Measurements from ENCODE around the gene FOXC2.

The FOXC2 gene

DNA sequence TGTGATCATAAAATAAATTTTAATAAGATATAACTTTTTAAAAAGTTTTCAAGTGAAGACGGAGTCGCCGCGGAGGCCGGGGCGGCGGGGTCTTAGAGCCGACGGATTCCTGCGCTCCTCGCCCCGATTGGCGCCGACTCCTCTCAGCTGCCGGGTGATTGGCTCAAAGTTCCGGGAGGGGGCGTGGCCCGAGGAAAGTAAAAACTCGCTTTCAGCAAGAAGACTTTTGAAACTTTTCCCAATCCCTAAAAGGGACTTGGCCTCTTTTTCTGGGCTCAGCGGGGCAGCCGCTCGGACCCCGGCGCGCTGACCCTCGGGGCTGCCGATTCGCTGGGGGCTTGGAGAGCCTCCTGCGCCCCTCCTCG is at the start of gene FOXC2:
FOXC2 (plus strand) TSS at position 229 of the 365 bp plus-strand sequence. CDS start 507 bp downstream, outside the sequence.
- peak in 1 of 2 donors; percentile 38 for DNase-seq (ENCODE audit: low read depth in 2 of 2)

DNA sequence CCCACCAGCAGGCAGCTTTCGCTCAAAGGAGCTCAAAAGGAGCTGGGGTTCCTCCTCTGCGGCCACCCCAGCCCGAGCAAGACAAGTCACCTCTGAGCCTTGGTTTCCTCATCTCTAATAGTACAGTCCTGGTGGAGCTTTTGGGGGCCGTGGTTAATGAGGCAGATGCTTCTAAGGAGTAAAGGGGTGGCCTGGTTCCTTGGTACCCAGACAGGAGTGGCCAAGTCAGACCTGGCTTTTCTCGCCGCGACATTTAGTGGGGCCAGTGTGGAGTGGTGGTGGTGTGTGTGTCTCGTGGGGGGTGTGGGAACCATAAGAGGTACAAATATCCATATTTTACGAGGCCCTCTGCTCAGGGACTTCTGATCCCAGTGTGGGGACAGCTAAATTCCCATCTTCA is 49.6 kb upstream of the FOXC2 start:
- DNase-seq (ENCODE audit: low read depth in 2 of 2), result no peak

DNA sequence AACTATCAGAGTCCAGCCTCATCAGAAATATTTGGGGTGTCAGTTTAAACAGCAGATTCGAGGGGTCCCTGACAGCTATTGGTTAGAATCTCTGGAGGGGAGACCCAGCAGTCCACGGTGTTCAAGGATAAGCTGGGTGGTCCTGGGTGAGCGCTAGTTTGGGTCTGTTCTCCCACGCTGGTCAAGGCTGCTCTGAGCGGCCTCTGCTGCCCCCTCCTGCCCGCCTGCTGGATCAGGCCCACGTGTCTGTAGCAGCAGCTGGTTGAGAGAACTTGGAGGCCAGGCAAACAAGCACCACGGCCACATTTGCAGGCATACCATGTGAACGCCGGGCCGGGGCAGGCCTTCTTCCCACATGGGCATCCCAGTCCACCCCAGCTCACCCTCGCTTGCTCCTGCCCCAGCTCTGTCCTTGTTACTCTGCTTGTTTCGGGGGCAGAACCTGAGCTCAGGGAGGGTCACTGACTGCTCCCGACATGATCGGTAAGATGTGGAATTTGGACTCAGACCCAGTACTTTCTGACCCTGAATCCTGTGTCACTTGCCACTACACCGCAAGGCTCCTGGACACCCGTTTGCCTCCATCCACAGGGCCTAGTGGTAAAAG is 48.9 kb upstream of the FOXC2 start:
- no peak for DNase-seq (ENCODE audit: low read depth in 2 of 2)

DNA sequence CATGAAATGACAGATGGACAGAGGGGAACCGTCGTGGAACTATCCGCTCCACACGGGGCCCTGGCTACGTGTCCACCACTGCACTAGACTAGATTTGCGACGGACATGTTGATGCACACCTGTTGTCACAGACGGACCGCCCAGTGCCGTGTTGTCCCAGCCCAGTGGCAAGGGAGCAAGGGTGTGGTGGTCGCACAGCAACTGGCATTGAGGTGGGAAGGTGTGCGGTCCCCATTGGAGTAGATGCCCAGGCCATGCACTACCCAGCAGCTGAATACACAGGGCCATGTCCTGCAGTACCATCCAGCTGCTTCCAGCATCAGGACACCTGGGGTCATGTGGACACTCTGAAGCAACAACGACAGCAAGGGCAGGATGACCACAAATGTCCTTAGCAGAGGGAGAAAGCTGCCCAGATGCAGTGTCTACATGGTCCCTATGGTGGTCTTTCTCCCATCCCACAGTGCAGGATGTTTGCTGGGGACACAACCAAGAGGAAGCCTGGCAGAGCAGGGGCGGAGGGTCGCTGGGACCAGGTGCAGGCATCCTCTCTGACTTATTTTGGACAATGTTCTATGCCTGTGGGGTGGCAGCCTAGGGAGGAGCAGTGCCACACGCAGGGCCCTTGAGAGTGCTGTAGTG is 47.5 kb upstream of the FOXC2 start:
- no peak for DNase-seq (ENCODE audit: low read depth in 2 of 2)

DNA sequence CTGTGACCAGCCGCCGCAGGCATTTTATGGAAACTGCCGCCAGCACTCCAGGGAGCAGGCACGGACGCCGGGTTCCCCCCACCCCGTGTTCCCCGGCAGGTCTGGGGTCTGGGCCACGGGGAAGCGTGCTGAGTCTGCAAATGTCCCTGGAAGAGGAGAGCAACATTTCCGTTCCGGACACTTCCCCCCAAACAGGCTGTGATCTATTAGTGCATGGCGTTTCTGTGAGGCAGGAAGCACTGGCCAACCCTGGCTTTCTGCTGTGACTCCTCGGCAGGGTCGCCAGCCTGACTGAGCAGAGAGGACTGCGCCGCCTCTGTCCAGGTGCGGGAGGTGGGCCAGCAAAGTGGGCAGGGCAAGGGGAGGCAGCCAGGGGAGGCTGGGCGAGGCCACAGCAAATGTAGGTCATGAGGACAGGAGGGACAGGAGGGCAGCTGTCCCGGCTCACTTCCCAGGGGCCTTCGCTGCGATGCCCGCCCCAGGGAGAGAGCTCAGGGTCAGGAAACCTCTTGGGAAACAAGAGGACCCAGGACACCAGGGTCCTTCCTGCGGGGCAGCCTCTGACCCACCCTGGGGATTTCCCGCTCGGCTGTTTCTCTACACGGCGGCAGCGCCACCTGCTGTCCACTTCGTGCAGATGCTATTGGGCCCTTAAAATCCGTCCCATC is 46.8 kb upstream of the FOXC2 start:
- DNase-seq (ENCODE audit: low read depth in 2 of 2), result no peak

DNA sequence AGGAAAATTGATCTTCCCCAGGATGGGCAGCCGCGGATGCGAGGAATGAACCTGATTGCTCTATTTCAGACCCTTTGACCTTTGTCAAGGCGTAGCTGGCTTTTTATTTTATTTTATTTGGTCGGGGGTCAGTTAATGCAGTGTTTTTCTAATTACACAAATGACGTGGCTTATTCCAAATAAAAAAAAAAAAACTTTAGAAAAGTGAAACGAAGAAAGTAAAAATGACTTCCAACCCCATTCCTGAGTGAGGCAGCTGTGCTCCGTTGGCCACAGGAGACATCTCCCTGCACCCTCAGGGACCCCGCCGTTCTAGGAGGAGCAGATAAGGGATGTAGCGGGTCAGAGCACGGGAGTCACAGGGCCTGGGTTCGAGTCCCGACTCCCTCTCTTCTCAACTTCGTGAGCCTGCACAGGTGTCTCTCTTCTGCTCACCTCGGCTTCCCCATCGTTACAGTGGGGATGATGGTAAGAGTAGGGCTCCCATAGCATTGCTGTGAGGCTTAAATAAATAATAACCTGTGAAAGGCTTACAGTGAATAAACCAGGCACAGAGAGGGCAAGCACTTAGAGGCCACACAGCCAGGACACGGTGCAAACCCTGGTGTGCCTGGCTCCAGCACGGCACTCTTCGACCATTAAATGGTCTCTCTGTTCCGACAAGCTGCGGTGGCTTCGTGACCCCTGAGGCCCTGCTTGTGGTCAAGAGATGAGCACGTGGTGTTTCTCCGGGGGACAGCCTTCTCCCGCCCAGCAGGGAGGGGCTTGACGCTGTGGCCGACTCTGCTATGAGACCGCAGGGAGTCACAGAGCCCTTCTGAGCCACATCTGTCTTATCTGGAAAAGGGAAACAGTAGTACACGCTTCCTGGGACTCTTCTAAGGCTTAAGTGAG is 46.1 kb upstream of the FOXC2 start:
- DNase-seq (ENCODE audit: low read depth in 2 of 2), result no peak

DNA sequence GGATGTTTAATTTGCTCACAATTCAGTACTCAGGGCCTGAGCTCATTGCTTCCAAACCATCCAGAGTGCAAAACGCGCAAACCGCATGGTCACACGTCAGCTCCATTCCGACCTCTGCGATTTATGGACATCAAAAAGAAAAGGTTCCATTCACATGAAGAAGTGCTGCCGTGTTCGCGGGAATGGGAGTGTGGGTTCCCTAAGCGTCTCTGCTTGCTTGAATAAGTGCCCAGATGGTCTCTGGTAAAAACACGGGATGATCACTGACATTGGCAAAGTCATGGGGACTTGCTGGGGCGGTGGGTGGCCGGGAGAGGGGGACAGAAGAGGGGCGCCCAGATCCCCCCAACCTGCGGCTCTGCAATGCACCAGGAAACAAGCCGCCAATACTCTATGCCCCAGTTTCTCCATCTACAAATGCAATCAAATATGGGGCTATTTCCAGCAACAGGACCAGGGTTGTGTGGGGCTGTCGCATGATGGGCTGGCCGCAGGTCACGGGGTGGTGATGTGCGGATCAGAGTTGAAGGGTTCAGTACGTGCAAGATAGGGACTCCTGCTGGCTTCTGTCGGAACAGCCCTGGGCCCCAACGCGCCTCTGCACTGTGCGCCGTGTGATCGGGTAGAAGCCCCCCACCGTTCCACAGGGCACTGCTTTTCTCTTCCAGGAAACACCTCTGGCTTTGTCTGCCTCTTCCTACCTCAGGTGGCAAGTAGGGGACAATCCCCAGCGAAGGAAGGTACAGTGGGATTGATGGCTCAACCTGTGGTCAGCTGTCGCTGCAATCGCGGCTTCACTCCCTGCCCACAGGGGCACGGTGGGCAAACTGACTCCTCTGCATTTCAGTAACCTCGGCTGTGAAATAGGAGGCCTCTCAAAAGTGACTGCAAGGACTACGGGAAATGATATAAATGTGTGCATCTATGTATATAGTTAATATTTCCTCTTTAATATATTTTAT is 45.1 kb upstream of the FOXC2 start:
- DNase-seq (ENCODE audit: low read depth in 2 of 2), result no peak

DNA sequence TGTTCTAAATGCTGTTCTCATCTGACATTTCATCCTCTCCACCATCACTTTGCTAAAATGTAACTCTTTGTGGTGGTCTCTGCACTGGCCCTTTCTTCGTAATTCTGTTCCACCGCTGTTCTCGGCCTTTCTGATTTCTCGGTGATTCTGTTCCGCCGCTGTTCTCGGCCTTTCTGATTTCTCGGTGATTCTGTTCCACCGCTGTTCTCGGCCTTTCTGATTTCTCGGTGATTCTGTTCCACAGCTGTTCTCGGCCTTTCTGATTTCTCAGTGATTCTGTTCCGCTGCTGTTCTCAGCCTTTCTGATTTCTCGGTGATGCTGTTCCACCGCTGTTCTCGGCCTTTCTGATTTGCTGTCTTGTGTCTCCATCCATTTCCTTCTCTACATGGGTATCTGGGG is 44.0 kb upstream of the FOXC2 start:
- no peak for DNase-seq (ENCODE audit: low read depth in 2 of 2)

DNA sequence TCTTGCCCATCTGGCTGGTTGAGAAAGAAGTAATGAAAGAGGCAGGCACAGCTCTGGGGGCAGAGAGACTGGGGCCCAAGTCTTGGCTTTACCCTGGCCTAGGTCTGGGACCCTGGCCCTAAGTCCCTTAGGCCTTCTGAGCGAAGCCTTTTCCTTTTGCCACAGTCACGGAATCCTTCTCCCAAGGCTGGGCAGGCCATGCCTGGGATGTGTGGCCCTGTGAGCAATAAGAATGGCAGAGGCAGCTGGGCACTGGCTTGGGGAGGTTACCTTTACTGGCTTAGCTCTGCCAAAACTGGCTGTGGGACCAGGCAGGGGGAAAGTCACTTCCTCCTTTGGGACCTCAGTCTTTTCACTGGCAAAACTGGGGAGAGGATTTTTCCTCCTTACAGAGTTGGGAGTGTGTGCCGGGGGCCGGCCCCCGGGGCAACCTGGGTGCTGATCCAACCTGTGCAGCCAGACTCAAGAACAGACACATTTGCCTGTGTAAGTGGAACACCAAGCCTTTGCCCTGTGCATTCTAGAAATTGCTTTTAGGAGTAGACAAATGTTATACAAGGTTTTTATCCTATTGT is 43.4 kb upstream of the FOXC2 start:
- DNase-seq (ENCODE audit: low read depth in 2 of 2), result no peak

DNA sequence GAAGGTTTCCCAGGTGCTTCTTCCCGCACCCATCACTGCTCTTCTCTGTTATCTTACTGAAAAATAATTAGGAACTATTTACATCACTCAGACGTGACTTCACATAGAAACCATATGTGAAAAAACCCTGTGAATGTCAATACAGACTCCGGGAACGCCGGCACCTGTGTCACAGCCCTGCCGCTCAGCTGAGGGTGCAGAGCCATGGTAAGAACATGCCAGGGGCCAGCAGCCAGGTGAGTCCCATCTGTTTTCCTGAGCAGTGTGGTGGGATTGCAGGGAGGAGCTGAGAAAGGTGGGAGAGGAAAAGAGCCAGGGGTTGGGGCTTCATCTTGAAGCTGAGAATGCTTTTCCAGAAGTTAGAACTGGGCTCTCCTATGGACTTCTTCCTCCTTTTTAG is 42.6 kb upstream of the FOXC2 start:
- no peak for DNase-seq (ENCODE audit: low read depth in 2 of 2)

DNA sequence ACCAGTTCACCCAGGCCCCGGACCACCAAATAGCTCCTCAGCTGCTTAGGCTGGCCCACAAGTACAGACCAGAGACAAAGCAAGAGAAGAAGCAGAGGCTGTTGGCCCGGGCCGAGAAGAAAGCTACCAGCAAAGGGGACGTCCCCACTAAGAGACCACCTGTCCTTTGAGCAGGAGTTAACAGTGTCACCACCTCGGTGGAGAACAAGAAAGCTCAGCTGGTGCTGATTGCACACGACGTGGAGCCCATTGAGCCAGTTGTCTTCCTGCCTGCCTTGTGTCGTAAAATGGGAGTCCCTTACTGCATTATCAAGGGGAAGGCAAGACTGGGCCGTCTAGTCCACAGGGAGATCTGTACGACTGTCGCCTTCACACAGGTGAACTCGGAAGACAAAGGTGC is 40.9 kb upstream of the FOXC2 start:
- no peak for DNase-seq (ENCODE audit: low read depth in 2 of 2)

DNA sequence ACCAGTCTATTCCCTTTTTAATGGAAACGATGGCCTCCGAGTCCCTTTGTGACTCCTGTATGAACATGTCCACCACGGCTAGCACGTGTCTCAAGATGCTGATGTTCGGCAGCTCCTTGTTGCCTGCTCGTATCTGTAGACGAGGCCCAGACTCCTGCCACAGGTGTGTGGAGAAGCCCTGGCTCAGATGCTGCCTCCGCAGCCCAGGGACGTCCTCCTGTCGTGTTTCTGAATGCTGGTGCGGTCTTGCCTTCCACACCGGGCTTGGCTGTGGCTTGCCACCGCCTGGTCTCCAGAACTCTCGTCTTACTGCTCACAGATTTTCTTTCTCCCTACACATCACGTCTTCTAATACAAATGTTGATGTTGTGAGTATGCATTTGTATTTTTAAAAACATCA is 39.3 kb upstream of the FOXC2 start:
- DNase-seq (ENCODE audit: low read depth in 2 of 2), result no peak

DNA sequence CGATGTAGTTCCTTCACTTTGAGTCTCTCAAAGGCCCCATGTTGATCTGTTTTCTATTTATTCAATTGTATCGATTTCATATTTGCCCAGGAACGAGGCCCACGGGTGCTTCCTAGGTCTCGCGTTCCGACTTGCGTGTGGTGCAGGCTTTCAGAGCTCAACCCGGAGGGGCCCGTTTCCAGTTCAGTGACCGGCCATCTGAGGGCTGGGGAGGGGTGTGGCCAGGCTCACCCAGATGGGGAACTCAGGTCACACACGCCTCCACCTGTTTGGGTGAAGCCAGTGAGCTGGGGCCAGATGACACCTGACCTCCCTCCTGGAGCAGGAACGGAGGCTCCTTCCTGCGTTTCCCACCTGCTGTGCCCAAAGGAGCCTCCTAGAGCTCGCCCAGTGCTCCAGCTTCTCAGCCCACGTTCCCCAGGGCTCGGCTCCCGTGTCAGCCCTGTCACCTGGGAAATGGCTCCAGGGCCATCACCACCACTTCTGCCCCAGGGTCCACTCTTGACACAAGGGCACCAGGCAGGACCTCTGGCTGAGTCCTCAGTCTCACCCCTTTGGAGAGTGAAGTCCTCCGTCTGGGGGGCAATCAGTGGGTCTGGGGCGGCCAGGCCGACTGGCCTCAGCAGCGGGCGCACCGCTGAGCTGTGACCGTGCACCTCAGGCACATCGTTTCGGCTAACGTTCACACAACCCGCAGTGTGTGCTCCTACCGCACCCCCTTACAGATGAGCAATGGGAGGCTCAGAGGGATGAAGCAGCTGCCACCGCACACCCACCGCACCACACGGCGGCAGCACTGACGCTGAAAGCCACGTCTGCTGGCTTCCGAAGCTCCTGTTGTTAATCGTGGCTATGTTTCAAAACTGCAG is 38.3 kb upstream of the FOXC2 start:
- DNase-seq (ENCODE audit: low read depth in 2 of 2), result no peak

DNA sequence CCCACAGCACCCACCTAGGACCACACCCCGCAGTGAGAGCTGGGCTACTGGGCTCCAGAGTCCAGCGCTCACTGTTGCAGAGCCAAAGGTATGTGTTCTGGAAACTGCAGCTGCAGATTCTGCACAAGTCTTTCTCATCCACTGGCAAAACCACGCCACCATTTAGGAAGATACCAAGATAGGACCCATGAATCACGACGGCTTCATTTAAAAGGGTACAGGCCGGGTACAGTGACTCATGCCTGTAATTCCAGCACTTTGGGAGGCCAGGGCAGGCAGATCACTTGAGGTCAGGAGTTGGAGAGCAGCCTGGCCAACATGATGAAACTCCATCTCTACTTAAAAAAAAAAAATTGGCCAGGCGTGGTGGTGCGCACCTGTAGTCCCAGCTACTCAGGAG is 37.5 kb upstream of the FOXC2 start:
- no peak for DNase-seq (ENCODE audit: low read depth in 2 of 2)

DNA sequence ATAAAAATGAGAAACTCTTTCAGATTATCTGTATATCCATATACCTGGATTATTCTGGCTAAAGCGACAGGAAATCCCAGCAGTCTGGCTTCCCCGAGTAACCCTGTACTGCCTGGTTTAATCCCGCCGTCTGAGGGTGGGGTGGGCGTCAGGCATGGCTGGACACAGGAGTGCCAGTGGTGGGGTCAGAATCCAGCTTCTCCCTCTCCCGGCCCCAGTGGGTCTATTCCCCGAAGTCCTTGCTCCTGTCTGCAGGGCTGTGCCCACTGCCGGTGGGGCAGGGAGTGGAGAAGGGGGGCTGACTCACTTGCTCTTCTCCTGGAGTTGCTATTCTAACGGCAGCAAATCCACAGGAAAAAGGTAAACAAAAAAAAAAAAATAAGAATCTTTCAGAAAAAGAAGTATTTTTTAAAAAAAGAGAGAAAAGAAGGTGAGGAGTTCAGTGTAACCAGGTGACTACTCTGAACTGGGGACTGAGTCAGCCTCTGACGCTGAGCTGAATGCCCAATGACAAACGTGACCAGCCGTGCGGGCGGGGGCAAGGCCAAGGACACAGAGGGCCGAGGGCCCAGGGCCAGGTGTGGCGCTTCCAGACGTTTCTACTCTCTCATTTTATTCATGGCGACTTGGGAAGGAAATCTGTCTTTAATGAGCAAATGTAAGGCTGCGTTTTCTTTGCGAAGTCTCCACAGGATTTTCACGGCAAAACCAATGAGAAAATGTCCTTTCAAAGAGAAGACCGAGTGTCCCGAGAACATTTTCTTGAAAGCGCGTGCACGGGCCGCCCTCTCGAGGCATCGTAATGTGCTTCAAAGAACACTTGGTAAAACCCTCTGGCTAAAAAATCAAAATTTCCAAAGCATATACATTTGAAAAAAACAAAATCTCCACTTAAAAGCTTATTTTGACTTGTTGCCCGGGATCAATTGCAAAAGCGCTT is 36.1 kb upstream of the FOXC2 start:
- DNase-seq (ENCODE audit: low read depth in 2 of 2), result no peak

DNA sequence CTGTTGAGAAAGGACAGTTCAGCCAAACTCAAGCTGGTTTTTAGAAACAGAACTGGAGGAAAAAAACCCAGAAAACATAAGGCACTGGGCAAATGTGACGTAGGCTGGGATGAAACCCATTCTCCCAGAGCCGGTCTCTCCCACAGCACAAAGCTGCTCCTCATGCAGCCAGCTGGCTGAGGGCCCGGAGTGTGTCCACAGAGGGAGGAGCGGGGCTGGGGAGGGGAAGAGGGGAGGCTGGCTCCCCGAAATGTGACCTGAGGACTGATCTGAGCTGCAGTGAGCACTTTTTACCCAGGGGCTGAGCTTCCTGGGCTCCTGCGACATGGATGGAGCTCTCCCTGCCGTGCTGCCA is 35.5 kb upstream of the FOXC2 start:
- DNase-seq (ENCODE audit: low read depth in 2 of 2), result no peak

DNA sequence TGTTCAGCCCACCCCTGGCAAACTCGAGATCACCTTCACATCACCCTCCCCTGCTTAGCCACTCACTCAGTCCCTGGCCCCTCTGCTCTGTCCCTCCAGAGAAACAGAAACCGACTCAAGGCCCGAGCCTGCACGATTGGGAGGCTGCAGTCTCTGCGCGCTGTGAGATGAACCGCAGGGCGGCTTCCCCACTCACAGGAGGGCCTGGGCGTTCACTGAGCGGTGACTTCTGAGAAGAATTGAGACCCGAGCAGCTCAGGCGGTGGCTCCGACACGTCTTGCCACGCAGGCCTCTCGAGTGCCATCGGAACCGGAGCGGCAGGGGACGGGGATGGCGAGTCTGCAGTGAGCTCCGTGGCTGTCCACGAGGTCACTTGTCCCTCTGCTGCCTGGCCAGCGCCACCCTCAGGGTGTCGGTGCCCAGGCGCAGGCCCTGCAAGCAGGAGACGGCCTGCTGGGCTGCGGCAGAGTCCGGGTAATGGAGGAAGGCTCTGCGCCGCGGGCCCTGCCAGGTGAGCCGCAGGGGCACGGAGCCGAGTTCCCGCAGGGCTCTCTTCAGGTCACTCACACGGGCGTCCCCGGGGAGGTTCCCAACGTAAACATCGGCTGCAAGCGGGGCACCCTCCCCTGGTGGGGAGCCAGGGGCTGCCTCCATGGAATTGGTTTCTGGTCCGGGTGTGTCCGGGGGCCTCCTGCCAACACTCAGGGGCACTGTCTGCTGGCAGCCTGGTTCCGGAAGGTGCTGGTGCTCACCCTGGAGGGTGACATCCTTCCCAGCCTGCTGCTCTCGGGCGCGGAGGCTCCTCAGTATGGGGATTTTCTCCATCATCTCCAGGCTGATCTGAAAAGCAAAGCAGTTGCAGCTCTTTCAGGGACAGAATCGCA is 34.7 kb upstream of the FOXC2 start:
- DNase-seq (ENCODE audit: low read depth in 2 of 2), result no peak

DNA sequence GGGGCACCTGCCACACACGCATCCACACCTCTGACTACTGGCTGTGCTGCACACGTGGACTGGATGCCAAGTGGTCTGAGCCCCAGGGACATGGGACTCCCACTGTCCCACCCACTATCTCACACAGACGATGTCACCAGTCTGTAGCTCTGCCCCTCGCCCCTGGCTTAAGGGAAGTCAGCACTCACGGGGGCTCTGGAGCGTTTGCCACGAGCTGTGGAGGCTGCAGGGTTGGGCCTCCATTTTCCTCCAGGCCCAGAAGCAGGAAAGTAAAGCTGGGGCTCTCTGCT is 34.2 kb upstream of the FOXC2 start:
- DNase-seq (ENCODE audit: low read depth in 2 of 2), result no peak

Measured in stimulated activated CD4-positive, alpha-beta T cell treated with anti-CD3 and anti-CD28 coated beads, Interleukin-15, amount 100 ng/mL, for 48 hours (primary cell).